Measurements from ENCODE around the gene PRDM11.

The PRDM11 gene

GRCh38 chr11:45218705-45219104, 72.3 kb downstream of the PRDM11 start:
- Histone ChIP-seq H2AFZ (ENCODE audit: low read depth, low read length) (no peak overlapping the region), H3K9me3 (ENCODE audit: control insufficient read depth, low read length) (no peaks in the 10 kb centered on the region), H3K27me3 (ENCODE audit: control insufficient read depth in 1 of 2, insufficient read depth in 1 of 2, low read length in 2 of 2) (no peaks in the 10 kb centered on the region), H4K91ac (ENCODE audit: low read length) (no peak overlapping the region), H3K36me3 (ENCODE audit: control insufficient read depth in 1 of 2, insufficient read depth in 2 of 2, low read depth in 1 of 2, low read length in 2 of 2) (peaks cover 0 to 9% of the 10 kb centered on the region in 2 experiments), H3K79me1 (replicated peaks; ENCODE audit: low read length, poor library complexity, severe bottlenecking) (no peaks in the 10 kb centered on the region), H3K4me1 (ENCODE audit: control insufficient read depth, insufficient read depth, low read depth, low read length) (no peaks in the 10 kb centered on the region), H3K4me2 (ENCODE audit: low read length, poor library complexity, severe bottlenecking) (no peak overlapping the region), H3K27ac (ENCODE audit: low read length, poor library complexity, severe bottlenecking) (no peak overlapping the region), H3K18ac (ENCODE audit: low read depth in 1 of 2, low read length in 2 of 2) (no peak overlapping the region), H2BK120ac (ENCODE audit: low read depth, low read length) (no peak overlapping the region), H2BK5ac (ENCODE audit: low read depth, low read length, poor library complexity, severe bottlenecking) (no peak overlapping the region), H2BK12ac (ENCODE audit: low read length in 2 of 2) (no peak overlapping the region), H3K4me3 (ENCODE audit: insufficient read depth in 1 of 2, low read depth in 1 of 2, low read length in 2 of 2) (no peak overlapping the region), H3K4ac (ENCODE audit: low read depth in 1 of 2, low read length in 2 of 2) (peak overlapping the region in 1 of 2 experiments; percentile 30), H2BK15ac (ENCODE audit: low read depth, poor library complexity, severe bottlenecking) (no peak overlapping the region), H2AK5ac (ENCODE audit: low read length, severe bottlenecking) (no peak overlapping the region), H3K23ac (ENCODE audit: low read length in 2 of 2) (no peak overlapping the region), H3K9ac (ENCODE audit: low read length) (no peak overlapping the region), H3K14ac (ENCODE audit: low read length in 2 of 2) (no peak overlapping the region), H4K8ac (ENCODE audit: low read length) (no peak overlapping the region)
- no peak for DNase-seq
- 96% methylated on average over 4 of the region's 4 CpGs for WGBS

GRCh38 chr11:45219411-45219810, 73.0 kb downstream of the PRDM11 start:
- no peak overlapping the region for H2AK5ac ChIP-seq (ENCODE audit: low read length, severe bottlenecking)
- H3K18ac ChIP-seq (ENCODE audit: low read depth in 1 of 2, low read length in 2 of 2): no peak overlapping the region

GRCh38 chr11:45223496-45223895, 77.1 kb downstream of the PRDM11 start:
- H2BK120ac ChIP-seq (ENCODE audit: low read depth, low read length): no peak overlapping the region
- no peak overlapping the region for H4K91ac ChIP-seq (ENCODE audit: low read length)
- no peak overlapping the region for H2BK15ac ChIP-seq (ENCODE audit: low read depth, poor library complexity, severe bottlenecking)
- no peak overlapping the region for H3K23ac ChIP-seq (ENCODE audit: low read length in 2 of 2)
- no peak for DNase-seq
- H3K9me3 ChIP-seq (ENCODE audit: control insufficient read depth, low read length): no peaks in the 10 kb centered on the region
- 94% methylated on average over 5 of the region's 5 CpGs for WGBS
- H2AK5ac ChIP-seq (ENCODE audit: low read length, severe bottlenecking): no peak overlapping the region
- H3K9ac ChIP-seq (ENCODE audit: low read length): no peak overlapping the region
- no peak overlapping the region for H2BK5ac ChIP-seq (ENCODE audit: low read depth, low read length, poor library complexity, severe bottlenecking)
- no peak overlapping the region for H3K27ac ChIP-seq (ENCODE audit: low read length, poor library complexity, severe bottlenecking)
- no peaks in the 10 kb centered on the region for H3K4me1 ChIP-seq (ENCODE audit: control insufficient read depth, insufficient read depth, low read depth, low read length)
- no peak overlapping the region for H3K4me2 ChIP-seq (ENCODE audit: low read length, poor library complexity, severe bottlenecking)
- no peak overlapping the region for H2AFZ ChIP-seq (ENCODE audit: low read depth, low read length)
- H3K18ac ChIP-seq (ENCODE audit: low read depth in 1 of 2, low read length in 2 of 2): no peak overlapping the region
- no peak overlapping the region for H3K14ac ChIP-seq (ENCODE audit: low read length in 2 of 2)
- H3K79me1 ChIP-seq (replicated peaks; ENCODE audit: low read length, poor library complexity, severe bottlenecking): no peaks in the 10 kb centered on the region
- H3K4me3 ChIP-seq (ENCODE audit: insufficient read depth in 1 of 2, low read depth in 1 of 2, low read length in 2 of 2): no peak overlapping the region
- no peak overlapping the region for H4K8ac ChIP-seq (ENCODE audit: low read length)
- no peak overlapping the region for H2BK12ac ChIP-seq (ENCODE audit: low read length in 2 of 2)
- H3K4ac ChIP-seq (ENCODE audit: low read depth in 1 of 2, low read length in 2 of 2): no peak overlapping the region
- no peaks in the 10 kb centered on the region for H3K27me3 ChIP-seq (ENCODE audit: control insufficient read depth in 1 of 2, insufficient read depth in 1 of 2, low read length in 2 of 2)
- H3K36me3 ChIP-seq (ENCODE audit: control insufficient read depth in 1 of 2, insufficient read depth in 2 of 2, low read depth in 1 of 2, low read length in 2 of 2): peaks cover 9 to 34% of the 10 kb centered on the region in 2 experiments

More at GRCh38 chr11:45219411-45219810, 73.0 kb downstream of the PRDM11 start:
- no peak overlapping the region for H2AFZ ChIP-seq (ENCODE audit: low read depth, low read length)
- H3K9ac ChIP-seq (ENCODE audit: low read length): no peak overlapping the region
- no peak overlapping the region for H3K4me2 ChIP-seq (ENCODE audit: low read length, poor library complexity, severe bottlenecking)
- no peak overlapping the region for H4K8ac ChIP-seq (ENCODE audit: low read length)
- peak overlapping the region in 1 of 2 experiments; percentile 3 for H3K14ac ChIP-seq (ENCODE audit: low read length in 2 of 2)
- no peaks in the 10 kb centered on the region for H3K4me1 ChIP-seq (ENCODE audit: control insufficient read depth, insufficient read depth, low read depth, low read length)
- H2BK120ac ChIP-seq (ENCODE audit: low read depth, low read length): no peak overlapping the region
- H3K9me3 ChIP-seq (ENCODE audit: control insufficient read depth, low read length): no peaks in the 10 kb centered on the region
- 97% methylated on average over 17 of the region's 18 CpGs for WGBS
- H3K23ac ChIP-seq (ENCODE audit: low read length in 2 of 2): peak overlapping the region in 1 of 2 experiments; percentile 50
- H2BK5ac ChIP-seq (ENCODE audit: low read depth, low read length, poor library complexity, severe bottlenecking): no peak overlapping the region
- H3K27ac ChIP-seq (ENCODE audit: low read length, poor library complexity, severe bottlenecking): no peak overlapping the region
- no peak for DNase-seq
- no peak overlapping the region for H3K4ac ChIP-seq (ENCODE audit: low read depth in 1 of 2, low read length in 2 of 2)
- H3K36me3 ChIP-seq (ENCODE audit: control insufficient read depth in 1 of 2, insufficient read depth in 2 of 2, low read depth in 1 of 2, low read length in 2 of 2): peaks cover 0 to 8% of the 10 kb centered on the region in 2 experiments
- no peaks in the 10 kb centered on the region for H3K27me3 ChIP-seq (ENCODE audit: control insufficient read depth in 1 of 2, insufficient read depth in 1 of 2, low read length in 2 of 2)
- no peak overlapping the region for H3K4me3 ChIP-seq (ENCODE audit: insufficient read depth in 1 of 2, low read depth in 1 of 2, low read length in 2 of 2)
- no peak overlapping the region for H4K91ac ChIP-seq (ENCODE audit: low read length)
- no peak overlapping the region for H2BK15ac ChIP-seq (ENCODE audit: low read depth, poor library complexity, severe bottlenecking)
- H3K79me1 ChIP-seq (replicated peaks; ENCODE audit: low read length, poor library complexity, severe bottlenecking): no peaks in the 10 kb centered on the region
- H2BK12ac ChIP-seq (ENCODE audit: low read length in 2 of 2): no peak overlapping the region

DNA sequence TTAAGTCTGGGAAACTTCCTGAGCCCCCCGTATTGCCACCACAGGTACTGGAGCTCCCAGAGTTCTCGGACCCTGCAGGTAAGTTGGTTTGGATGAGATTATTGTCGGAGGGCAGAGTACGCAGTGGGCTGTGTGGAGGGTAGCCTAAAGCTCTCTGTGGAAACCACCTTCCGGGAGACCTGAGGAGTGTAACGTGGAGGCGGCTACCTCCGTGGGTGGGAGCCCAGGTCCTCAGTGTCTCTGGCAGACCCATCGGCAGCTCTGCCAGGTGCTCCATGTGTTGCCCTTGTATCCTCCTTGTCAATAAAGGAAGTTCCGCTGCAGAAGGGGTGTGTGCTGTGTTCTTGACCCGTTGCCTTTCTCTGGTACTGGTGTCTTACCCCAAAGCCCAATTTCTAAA, 78.3 kb downstream of the PRDM11 start:
- 97% methylated on average over 11 of the region's 11 CpGs for WGBS
- Histone ChIP-seq H3K27me3 (ENCODE audit: control insufficient read depth in 1 of 2, insufficient read depth in 1 of 2, low read length in 2 of 2) (no peaks in the 10 kb centered on the region), H2BK5ac (ENCODE audit: low read depth, low read length, poor library complexity, severe bottlenecking) (no peak overlapping the region)

More for the DNA sequence above, 78.3 kb downstream of the PRDM11 start:
- Histone ChIP-seq H3K23ac (ENCODE audit: low read length in 2 of 2) (no peak overlapping the region), H3K36me3 (ENCODE audit: control insufficient read depth in 1 of 2, insufficient read depth in 2 of 2, low read depth in 1 of 2, low read length in 2 of 2) (peaks cover 9 to 28% of the 10 kb centered on the region in 2 experiments), H3K4me2 (ENCODE audit: low read length, poor library complexity, severe bottlenecking) (no peak overlapping the region), H2AK5ac (ENCODE audit: low read length, severe bottlenecking) (no peak overlapping the region), H3K4ac (ENCODE audit: low read depth in 1 of 2, low read length in 2 of 2) (no peak overlapping the region), H3K18ac (ENCODE audit: low read depth in 1 of 2, low read length in 2 of 2) (no peak overlapping the region), H4K8ac (ENCODE audit: low read length) (no peak overlapping the region), H3K9ac (ENCODE audit: low read length) (no peak overlapping the region), H4K91ac (ENCODE audit: low read length) (no peak overlapping the region), H3K14ac (ENCODE audit: low read length in 2 of 2) (no peak overlapping the region), H3K4me1 (ENCODE audit: control insufficient read depth, insufficient read depth, low read depth, low read length) (no peaks in the 10 kb centered on the region), H2BK120ac (ENCODE audit: low read depth, low read length) (no peak overlapping the region), H3K4me3 (ENCODE audit: insufficient read depth in 1 of 2, low read depth in 1 of 2, low read length in 2 of 2) (no peak overlapping the region), H2BK12ac (ENCODE audit: low read length in 2 of 2) (no peak overlapping the region), H2AFZ (ENCODE audit: low read depth, low read length) (no peak overlapping the region), H3K27ac (ENCODE audit: low read length, poor library complexity, severe bottlenecking) (no peak overlapping the region), H3K9me3 (ENCODE audit: control insufficient read depth, low read length) (no peaks in the 10 kb centered on the region), H2BK15ac (ENCODE audit: low read depth, poor library complexity, severe bottlenecking) (no peak overlapping the region), H3K79me1 (replicated peaks; ENCODE audit: low read length, poor library complexity, severe bottlenecking) (no peaks in the 10 kb centered on the region)
- DNase-seq: no peak
